H1 (cell line): Measurements from ENCODE around the gene INPP5A. TPM values are rescaled to one million over a fixed set of nuclear protein-coding genes. Genes with fewer than 3 reads are reported as not detected.

Experiments used
- CTCF ChIA-PET: fragments of 300-600 bp; sonication (Branson Sonifier 250); formaldehyde crosslinking; loops from one replicate; lab custom pipeline; 2021; ENCODE audit not compliant: partially characterized antibody; lab: Charles Lee
- POLR2A ChIA-PET: fragments of 300-600 bp; sonication (Branson Sonifier 250); formaldehyde crosslinking; loops from one replicate; lab custom pipeline; 2021; ENCODE audit warnings: inconsistent platforms; ENCODE audit not compliant: partially characterized antibody; lab: Charles Lee
- DNase-seq, 2 experiments: peaks; one replicate each; pipeline versions ENCODE4 v3.0.0 to v3.0.0-alpha.2; 2010 to 2022; ENCODE audit warnings: low spot score in 2 of 2, low read depth in 1 of 2, mixed read lengths in 1 of 2
- FAIRE-seq: peaks from 2 replicates; lab custom pipeline; 2011; peaks lifted over from hg19 to GRCh38; lab: Jason Lieb, UNC
- H2AFZ ChIP-seq: 2 replicates; pipeline ENCODE4 v1.8.1; 2012; ENCODE audit warnings: low read length, inconsistent platforms
- H2AK5ac ChIP-seq: 2 replicates; pipeline ENCODE4 v1.6.1; 2013; ENCODE audit warnings: low read depth, low read length
- H2BK120ac ChIP-seq: replicated peaks from 2 replicates; pipeline ENCODE3; 2013; ENCODE audit warnings: low read depth, low read length, inconsistent platforms
- H2BK12ac ChIP-seq: 2 replicates; pipeline ENCODE4 v1.6.1; 2013; ENCODE audit warnings: low read depth, low read length
- H2BK15ac ChIP-seq: 2 replicates; pipeline ENCODE4 v1.6.1; 2013; ENCODE audit warnings: low read length
- H2BK20ac ChIP-seq: 2 replicates; pipeline ENCODE4 v1.6.1; 2013; ENCODE audit warnings: low read length
- H2BK5ac ChIP-seq: 2 replicates; pipeline ENCODE4 v1.6.1; 2013; ENCODE audit warnings: low read depth, low read length
- H3K14ac ChIP-seq: 2 replicates; pipeline ENCODE4 v1.6.1; 2013; ENCODE audit warnings: inconsistent platforms; ENCODE audit not compliant: insufficient read length
- H3K18ac ChIP-seq: 2 replicates; pipeline ENCODE4 v1.6.1; 2013; ENCODE audit warnings: low read length; ENCODE audit errors: extremely low read depth
- H3K23ac ChIP-seq: 2 replicates; pipeline ENCODE4 v1.6.1; 2013; ENCODE audit warnings: inconsistent platforms; ENCODE audit not compliant: insufficient read length
- H3K23me2 ChIP-seq: 2 replicates; pipeline ENCODE4 v1.6.1; 2013; ENCODE audit warnings: low read depth, low read length
- H3K27ac ChIP-seq: 2 replicates; pipeline ENCODE4 v1.6.1; 2011; ENCODE audit warnings: low read depth, low read length, inconsistent platforms
- H3K27me3 ChIP-seq, 4 experiments: replicated peaks in 1 of 4; 1 replicate in 1 of 4; 2 replicates in 3 of 4; pipeline versions ENCODE4 v1.6.1 to v1.8.1; 2011 to 2013; ENCODE audit warnings: low read length in 3 of 4, mild to moderate bottlenecking in 3 of 4, inconsistent platforms in 2 of 4, mixed read lengths in 2 of 4, moderate library complexity in 1 of 4; ENCODE audit not compliant: control insufficient read depth in 3 of 4, insufficient read depth in 3 of 4; ENCODE audit errors: extremely low read depth in 1 of 4
- H3K36me3 ChIP-seq, 4 experiments: 2 replicates each; pipeline versions ENCODE4 v1.6.1 to v1.8.1; 2011 to 2013; ENCODE audit warnings: mild to moderate bottlenecking in 4 of 4, low read length in 3 of 4, moderate library complexity in 2 of 4, control low read depth in 1 of 4, inconsistent platforms in 1 of 4; ENCODE audit not compliant: insufficient read depth in 4 of 4, control insufficient read depth in 2 of 4
- H3K4ac ChIP-seq: replicated peaks from 2 replicates; pipeline ENCODE3; 2013; ENCODE audit warnings: low read length, low read depth, mixed read lengths, inconsistent platforms; ENCODE audit not compliant: insufficient read length
- H3K4me1 ChIP-seq, 4 experiments: replicated peaks in 1 of 4; 1 replicate in 1 of 4; 2 replicates in 3 of 4; pipeline versions ENCODE4 v1.6.1 to v1.8.1; 2011 to 2013; ENCODE audit warnings: low read length in 3 of 4, inconsistent platforms in 2 of 4, mixed read lengths in 1 of 4; ENCODE audit not compliant: insufficient read depth in 4 of 4, control insufficient read depth in 3 of 4
- H3K4me2 ChIP-seq, 2 experiments: 2 replicates each; pipeline versions ENCODE4 v1.6.1 to v1.8.1; 2011 to 2013; ENCODE audit warnings: low read depth in 2 of 2, low read length in 2 of 2, control low read depth in 1 of 2, inconsistent platforms in 1 of 2, mild to moderate bottlenecking in 1 of 2; ENCODE audit not compliant: insufficient read depth in 1 of 2
- H3K4me3 ChIP-seq, 4 experiments: fragments of 200-600, 300-600 bp in 1 of 4; sonication (generic), shearing (Covaris generic), sonication (Bioruptor Twin) in 1 of 4; 2 replicates each; pipeline versions ENCODE4 v1.5.1 to v1.8.1; 2011 to 2016; ENCODE audit warnings: low read length in 4 of 4, low read depth in 3 of 4, control low read depth in 2 of 4, inconsistent platforms in 2 of 4, mild to moderate bottlenecking in 2 of 4, mixed read lengths in 1 of 4, moderate library complexity in 1 of 4; ENCODE audit not compliant: insufficient read depth in 2 of 4; ENCODE audit errors: extremely low read depth in 1 of 4
- H3K56ac ChIP-seq: replicated peaks from 2 replicates; pipeline ENCODE3; 2013; ENCODE audit warnings: low read depth, mild to moderate bottlenecking, mixed read lengths, low read length, inconsistent platforms; ENCODE audit not compliant: insufficient read length
- H3K79me1 ChIP-seq: 2 replicates; pipeline ENCODE4 v1.6.1; 2013; ENCODE audit warnings: low read depth, low read length, control low read depth
- H3K79me2 ChIP-seq, 2 experiments: 2 replicates each; pipeline versions ENCODE4 v1.6.1 to v1.8.1; 2012 to 2013; ENCODE audit warnings: low read length in 2 of 2, mild to moderate bottlenecking in 2 of 2, inconsistent platforms in 1 of 2; ENCODE audit not compliant: insufficient read depth in 2 of 2, control insufficient read depth in 1 of 2
- H3K9ac ChIP-seq, 4 experiments: replicated peaks in 1 of 4; 1 replicate in 1 of 4; 2 replicates in 3 of 4; pipeline versions ENCODE4 v1.6.1 to v1.8.1; 2011 to 2013; ENCODE audit warnings: low read depth in 3 of 4, low read length in 3 of 4, control low read depth in 2 of 4, mild to moderate bottlenecking in 2 of 4, moderate library complexity in 2 of 4, inconsistent platforms in 1 of 4; ENCODE audit errors: extremely low read depth in 1 of 4
- H3K9me3 ChIP-seq, 2 experiments: 2 replicates each; pipeline versions ENCODE4 v1.6.1 to v1.8.1; 2012 to 2013; ENCODE audit warnings: mild to moderate bottlenecking in 2 of 2, moderate library complexity in 2 of 2, control low read depth in 1 of 2, inconsistent platforms in 1 of 2, low read depth in 1 of 2, low read length in 1 of 2, mixed read lengths in 1 of 2; ENCODE audit not compliant: insufficient read depth in 2 of 2
- H4K20me1 ChIP-seq, 2 experiments: replicated peaks in 1 of 2; 2 replicates each; pipeline versions ENCODE3 to v1.8.1; 2011 to 2013; ENCODE audit warnings: inconsistent platforms in 2 of 2, low read length in 2 of 2, mild to moderate bottlenecking in 1 of 2; ENCODE audit not compliant: insufficient read depth in 2 of 2, control insufficient read depth in 1 of 2
- H4K5ac ChIP-seq: 2 replicates; pipeline ENCODE4 v1.6.1; 2013; ENCODE audit warnings: low read length, low read depth, mixed read lengths, inconsistent platforms; ENCODE audit not compliant: insufficient read length
- H4K8ac ChIP-seq: 2 replicates; pipeline ENCODE4 v1.8.0; 2013; ENCODE audit warnings: mild to moderate bottlenecking, moderate library complexity, low read length, inconsistent platforms; ENCODE audit not compliant: insufficient read depth; ENCODE audit errors: extremely low read depth
- H4K91ac ChIP-seq: replicated peaks from 2 replicates; pipeline ENCODE3; 2013; ENCODE audit warnings: low read length, mixed read lengths, inconsistent platforms; ENCODE audit not compliant: insufficient read length
- EGR1 ChIP-seq: IDR thresholded peaks from 2 replicates; pipeline ENCODE4 v1.6.1; 2011; ENCODE audit warnings: low read depth, low read length, borderline replicate concordance
- FOSL1 ChIP-seq: IDR thresholded peaks from 2 replicates; pipeline ENCODE4 v1.6.1; 2011; ENCODE audit warnings: mild to moderate bottlenecking, low read depth, low read length, moderate library complexity; ENCODE audit not compliant: insufficient read depth
- HDAC2 ChIP-seq, 2 experiments: fragments of 300-600 bp in 1 of 2; sonication (generic) in 1 of 2; IDR thresholded peaks; 2 replicates each; pipeline ENCODE4 v1.6.1; 2011 to 2012; ENCODE audit warnings: low read depth in 2 of 2, low read length in 2 of 2, mild to moderate bottlenecking in 2 of 2, moderate library complexity in 2 of 2, borderline replicate concordance in 1 of 2, inconsistent platforms in 1 of 2
- NANOG ChIP-seq: IDR thresholded peaks from 2 replicates; pipeline ENCODE4 v1.6.1; 2011; ENCODE audit warnings: low read length, low read depth, mild to moderate bottlenecking, inconsistent platforms; ENCODE audit not compliant: insufficient read depth, poor library complexity, severe bottlenecking
- TBP ChIP-seq: IDR thresholded peaks from 2 replicates; pipeline ENCODE4 v1.6.1; 2011; ENCODE audit warnings: low read depth, low read length, improper control_type of control experiment
- WGBS, 2 experiments: shearing (Covaris generic) in 1 of 2; methylation state at CpG; one replicate each; pipeline versions ENCODE4 v1.1.6 to v1.1.7; 2013 to 2015; ENCODE audit warnings: low lambda C conversion rate in 2 of 2, mixed read lengths in 2 of 2, inconsistent platforms in 1 of 2, low coverage in 1 of 2, missing lambda C conversion rate in 1 of 2; ENCODE audit not compliant: insufficient replicate concordance in 2 of 2, insufficient coverage in 1 of 2, insufficient read length in 1 of 2; ENCODE audit errors: extremely low coverage in 1 of 2, missing lambda C conversion rate in 1 of 2; 5-methylcytosine and 5-hydroxymethylcytosine counted together
- polyA plus RNA-seq, 7 experiments: library from polyadenylated mRNA; depleted of rRNA in 3 of 7; stranded (reverse) in 5 of 7; unstranded in 2 of 7; fragments of >200 nt in 5 of 7; fragments of 200-250 nt in 2 of 7; gene quantifications; 1 replicate in 5 of 7; 2 replicates in 1 of 7; 4 replicates in 1 of 7; pipeline versions ENCODE4 v1.2.1 to v1.2.3, GENCODE V29; 2011 to 2013; ENCODE audit warnings: missing spikeins in 2 of 7, mixed read lengths in 2 of 7
- total RNA-seq: library from RNA; stranded (reverse); fragmentation: NEBNext Ultra II Directional; extraction: Animal tissue kit (Norgen Biotek cat#: 25700); gene quantifications from 2 replicates; pipeline ENCODE4 v1.2.1, GENCODE V29; 2021

INPP5A gene
- total and polyA plus RNA-seq, 2 of the 8 experiments (the other 6 are each of a cell fraction or from before 2014, with no cell fraction given), result 19.7 to 27.5 TPM

- Histone ChIP-seq H2AFZ (no peak overlapping the region), H3K9ac (no peak overlapping the region), H2BK12ac (no peak overlapping the region), H3K14ac (no peak overlapping the region), H4K91ac (no peak overlapping the region), H3K27me3 (no peaks in the 10 kb centered on the region), H3K23me2 (no peaks in the 10 kb centered on the region), H2BK20ac (no peak overlapping the region), H3K4me2 (no peak overlapping the region), H2BK15ac (no peak overlapping the region), H4K8ac (no peak overlapping the region; the same call in 1 of the 2 replicates), H3K56ac (no peak overlapping the region), H3K9me3 (peaks cover 7% of the 10 kb centered on the region in 2 experiments; a peak in 3 of 4 replicates), H4K5ac (no peak overlapping the region), H2BK5ac (no peak overlapping the region), H3K4me3 (no peak overlapping the region), H3K27ac (no peak overlapping the region), H3K79me2 (no peaks in the 10 kb centered on the region), H3K4ac (no peak overlapping the region), H3K18ac (no peak overlapping the region), H3K79me1 (no peaks in the 10 kb centered on the region), H2AK5ac (no peak overlapping the region), H4K20me1 (no peaks in the 10 kb centered on the region), H3K23ac (no peak overlapping the region), H3K36me3 (no peaks in the 10 kb centered on the region), H3K4me1 (peaks cover 0 to 3% (median 0%) of the 10 kb centered on the region in 4 experiments; a peak in 2 of 7 replicates), H2BK120ac (no peak overlapping the region)
- WGBS, 2 experiments, result 85% methylated on average over 15 of the region's 23 CpGs; no CpG with 5 or more reads in 1 of the 2 experiments
- ChIA-PET POLR2A (interaction anchor here (1.5 kb wide), 1 partner anchor 11 kb away, joined by 3 read pairs; no protein-coding TSS in a partner anchor), CTCF (interaction anchor here (1.2 kb wide), 1 partner anchor 33 kb away, joined by 3 read pairs; no protein-coding TSS in a partner anchor)
- DNase-seq (no peak), FAIRE-seq (no peak)
- TF ChIP-seq NANOG (no peak), EGR1 (no peak), TBP (no peak), HDAC2 (IDR thresholded peaks at IDR 0.05; ENCODE audit: borderline replicate concordance in 1 of 2, low read depth in 2 of 2, low read length in 2 of 2) (no peak), FOSL1 (no peak)
Observed at GRCh38 chr10:132804785-132805426, 267.3 kb downstream of the INPP5A start.
